ENCODE data around the gene SHC1. TPM values are rescaled to one million over a fixed set of nuclear protein-coding genes. Genes with fewer than 3 reads are reported as not detected.
"Not testable (repeated sequence)": the region's sequence is repeated elsewhere in the genome, so short reads cannot be mapped to it uniquely, and the experiment has no call there.

SHC1 gene
- total RNA-seq, 2 donors from 2014 or later: 88.7 to 102 TPM

DNA sequence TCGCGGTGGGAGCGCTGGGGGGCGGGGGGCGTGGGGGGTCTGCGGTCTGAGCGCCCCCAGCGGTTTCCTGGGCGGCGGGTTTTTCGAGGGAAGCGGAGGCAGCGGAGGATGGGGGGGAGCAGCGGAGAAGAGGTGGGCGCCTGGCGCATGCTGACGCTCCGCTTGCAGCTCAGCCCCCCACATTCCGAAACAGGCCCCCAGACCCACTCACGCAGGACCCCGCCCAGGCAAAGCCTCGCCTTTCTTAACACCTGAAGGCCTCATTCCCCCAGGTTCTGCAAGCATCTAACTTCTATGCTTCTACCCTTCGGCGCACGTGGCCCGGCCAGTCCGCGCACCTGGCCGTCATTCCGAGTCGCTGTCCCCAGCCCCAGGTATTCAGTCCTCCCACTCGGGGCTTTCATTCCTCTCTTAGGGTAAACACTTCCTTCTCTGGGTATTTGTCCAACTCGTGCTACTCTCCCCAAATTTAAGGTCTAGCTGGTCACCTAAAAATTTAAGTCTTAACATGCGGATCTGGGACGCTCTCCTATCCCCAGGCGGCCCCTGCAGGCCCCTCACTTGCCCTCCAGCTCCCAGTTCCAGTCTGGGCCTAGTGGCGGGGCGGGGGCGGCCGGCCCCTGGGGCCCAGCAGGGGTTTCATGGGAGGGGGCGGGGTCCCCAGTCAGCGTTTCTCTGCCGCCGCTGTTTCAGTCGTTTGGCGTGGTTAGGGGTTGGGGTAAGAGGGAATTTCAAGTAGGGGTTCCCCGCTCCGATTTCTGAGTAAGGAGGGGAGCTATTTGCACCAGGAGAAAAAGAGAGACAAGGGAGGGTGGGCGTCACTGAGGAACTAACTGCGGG, 29.2 kb upstream of the SHC1 start:
- no peak for DNase-seq
- ATAC-seq: no peak
- intact Hi-C loops (cut with DNase I): loop anchor here in 1 of 2 donors (2.0 kb wide), 1 partner anchor 25 kb away; the partner anchor contains the start of gene CKS1B

DNA sequence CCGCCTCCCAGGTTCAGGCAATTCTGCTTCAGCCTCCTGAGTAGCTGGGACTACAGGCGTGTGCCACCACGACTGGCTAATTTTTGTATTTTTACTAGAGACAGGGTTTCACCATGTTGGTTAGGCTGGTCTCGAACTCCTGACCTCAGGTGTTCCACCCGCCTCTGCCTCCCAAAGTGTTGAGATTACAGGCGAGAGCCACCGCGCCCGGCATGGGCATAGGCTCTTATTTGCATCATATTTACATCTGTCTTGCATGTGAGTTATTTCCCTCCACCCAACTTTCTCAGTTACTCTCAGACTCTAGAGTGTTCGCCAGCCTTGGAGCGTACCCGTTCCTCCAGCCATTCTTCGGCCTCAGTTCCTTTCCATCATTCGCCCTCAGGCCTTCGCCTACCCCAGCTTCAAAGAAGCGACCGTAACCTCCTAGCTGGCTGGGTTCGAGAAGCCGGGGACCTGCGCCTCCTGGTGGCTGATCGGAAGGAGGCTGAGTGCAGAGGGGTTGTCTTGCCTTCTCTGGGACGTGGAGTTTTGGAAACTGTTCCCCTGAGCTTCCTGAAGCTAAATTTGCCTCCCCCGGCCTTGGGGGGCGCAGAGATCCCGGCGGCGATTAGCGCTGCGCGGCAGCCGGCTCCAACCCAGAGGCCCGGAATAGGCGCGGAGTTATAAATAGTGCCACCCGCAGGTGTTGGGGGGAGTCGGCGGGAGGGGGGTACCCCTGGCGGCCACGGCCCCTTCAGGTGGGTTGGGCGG, 28.4 kb upstream of the SHC1 start:
- peak; percentile 77 for DNase-seq
- ATAC-seq: no peak
- intact Hi-C loops (cut with DNase I): no loop called here

DNA sequence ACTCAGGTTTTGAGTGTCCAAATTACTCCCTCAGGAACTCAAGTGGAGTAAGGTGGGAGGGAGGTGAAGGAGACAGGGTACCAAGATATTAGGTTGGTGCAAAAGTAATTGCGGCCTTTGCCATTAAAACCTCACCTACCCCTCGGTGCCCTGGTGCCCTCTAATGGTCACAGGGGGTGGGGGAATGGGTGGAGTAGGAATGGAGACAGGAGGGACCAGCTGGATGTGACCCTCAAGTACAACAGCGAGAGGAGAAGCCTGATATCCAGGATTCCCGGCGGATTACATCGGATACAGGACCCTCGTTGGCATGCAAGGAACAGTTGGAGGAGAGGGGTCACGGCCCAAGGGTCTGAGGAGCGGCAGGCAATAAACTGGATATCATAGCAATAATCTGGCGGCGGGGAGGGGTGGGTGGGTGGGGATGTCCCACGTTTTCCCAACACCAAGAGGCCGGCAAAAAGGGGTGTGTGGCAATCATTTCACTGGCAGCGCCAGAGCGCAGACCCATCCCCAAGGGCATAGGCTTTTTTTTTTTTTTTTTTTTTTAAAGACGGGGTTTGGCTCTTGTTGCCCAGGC, 27.7 kb upstream of the SHC1 start:
- no peak for ATAC-seq
- DNase-seq: peak; percentile 14
- intact Hi-C loops (cut with DNase I): no loop called here

DNA sequence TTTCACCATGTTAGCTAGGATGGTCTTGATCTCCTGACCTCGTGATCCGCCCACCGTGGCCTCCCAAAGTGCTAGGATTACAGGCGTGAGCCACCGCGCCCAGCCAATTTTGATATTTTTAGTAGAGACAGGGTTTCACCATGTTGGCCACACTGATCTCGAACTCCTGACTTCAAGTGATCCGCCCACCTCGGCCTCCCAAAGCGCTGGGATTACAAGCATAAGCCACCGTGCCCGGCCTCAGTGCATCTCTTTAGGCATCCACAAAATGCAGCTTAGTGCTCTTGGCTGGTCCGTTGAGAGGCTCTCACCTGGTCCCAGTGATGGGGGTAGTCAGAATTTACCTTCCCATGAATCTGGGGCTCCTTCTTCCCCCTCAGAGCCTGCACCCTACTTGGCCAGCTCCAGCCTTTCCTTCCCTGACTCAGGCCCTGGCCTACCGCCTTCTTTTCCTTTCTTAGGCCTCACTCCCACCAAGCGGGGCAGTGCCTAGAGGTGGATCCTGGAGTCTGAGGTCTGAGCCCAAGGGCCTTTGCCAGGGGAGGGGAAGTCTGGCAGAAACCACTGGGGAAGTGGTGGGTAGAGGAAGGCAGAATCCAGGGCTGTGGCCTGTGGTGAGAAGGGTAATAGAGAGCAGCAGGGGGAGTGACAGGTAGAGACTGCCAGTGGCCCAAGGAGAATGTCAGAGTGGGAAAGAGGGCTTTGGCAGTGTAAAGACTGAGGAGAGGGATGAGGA, 26.6 kb upstream of the SHC1 start:
- DNase-seq (peak; percentile 22), ATAC-seq (no peak)
- intact Hi-C loops (cut with DNase I): no loop called here

DNA sequence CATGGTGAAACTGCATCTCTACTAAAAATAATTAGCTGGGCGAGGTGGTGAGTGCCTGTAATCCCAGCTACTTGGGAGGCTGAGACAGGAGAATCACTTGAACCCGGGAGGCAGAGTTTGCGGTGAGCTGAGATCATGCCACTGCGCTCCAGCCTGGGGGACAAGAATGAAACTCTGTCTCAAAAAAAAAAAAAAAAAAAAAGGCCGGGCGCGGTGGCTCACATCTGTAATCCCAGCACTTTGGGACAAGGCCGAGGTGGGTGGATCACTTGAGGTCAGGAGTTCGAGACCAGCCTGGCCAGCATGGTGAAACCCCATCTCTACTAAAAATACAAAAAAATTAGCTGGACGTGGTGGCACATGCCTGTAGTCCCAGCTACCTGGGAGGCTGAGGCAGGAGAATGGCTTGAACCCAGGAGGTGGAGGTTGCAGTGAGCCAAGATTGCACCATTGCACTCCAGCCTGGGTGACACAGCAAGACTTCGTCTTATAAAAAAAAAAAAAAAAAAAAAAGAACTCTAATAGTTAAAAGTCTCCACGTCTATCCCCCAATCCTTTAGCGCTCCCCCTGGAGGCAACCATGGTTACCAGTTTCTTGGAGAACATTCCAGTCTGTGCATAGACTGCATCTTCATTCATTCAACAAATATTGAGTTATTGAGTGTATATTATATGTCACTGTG, 24.9 kb upstream of the SHC1 start:
- ATAC-seq; intact Hi-C loops (cut with DNase I): not testable (repeated sequence)
- peak; percentile 65 for DNase-seq

DNA sequence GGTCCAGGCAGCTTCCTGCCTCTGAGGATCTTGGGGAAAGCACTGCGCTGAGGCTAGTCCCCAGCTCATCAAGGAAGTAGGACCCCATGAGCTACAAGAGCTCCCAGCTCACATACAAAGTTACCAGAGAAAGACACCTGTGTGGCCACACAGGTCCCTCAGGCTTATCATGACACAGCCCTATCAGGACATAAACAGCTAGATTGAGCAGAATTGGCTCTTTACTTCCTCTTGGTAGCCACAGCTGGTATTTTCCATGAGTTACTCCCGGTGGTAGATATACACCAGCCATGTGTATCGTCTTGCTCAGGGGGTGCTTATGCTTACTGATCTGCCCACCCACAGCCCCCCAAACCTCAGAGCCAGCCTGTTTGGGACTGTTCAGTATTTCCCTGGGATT, 24.0 kb upstream of the SHC1 start:
- ATAC-seq: no peak
- intact Hi-C loops (cut with DNase I): no loop called here

DNA sequence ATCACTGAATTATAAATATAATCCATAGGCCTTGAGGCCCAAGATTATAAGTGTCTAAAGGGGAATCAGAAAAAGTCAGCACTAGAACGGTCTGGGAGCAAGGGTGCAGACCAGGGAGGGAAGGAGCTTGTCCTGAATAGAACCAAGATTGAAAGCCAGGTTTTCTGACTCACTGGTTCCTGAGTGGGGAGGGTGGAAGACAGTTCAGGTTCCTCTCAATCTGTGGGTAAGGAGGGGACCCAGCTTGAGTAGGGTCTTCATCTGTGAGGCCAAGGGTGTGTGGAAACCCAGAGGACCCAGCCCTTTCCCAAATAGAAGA, 23.7 kb upstream of the SHC1 start:
- DNase-seq (no peak), ATAC-seq (no peak)
- intact Hi-C loops (cut with DNase I): no loop called here

More for the DNA sequence above, 24.0 kb upstream of the SHC1 start:
- no peak for DNase-seq

DNA sequence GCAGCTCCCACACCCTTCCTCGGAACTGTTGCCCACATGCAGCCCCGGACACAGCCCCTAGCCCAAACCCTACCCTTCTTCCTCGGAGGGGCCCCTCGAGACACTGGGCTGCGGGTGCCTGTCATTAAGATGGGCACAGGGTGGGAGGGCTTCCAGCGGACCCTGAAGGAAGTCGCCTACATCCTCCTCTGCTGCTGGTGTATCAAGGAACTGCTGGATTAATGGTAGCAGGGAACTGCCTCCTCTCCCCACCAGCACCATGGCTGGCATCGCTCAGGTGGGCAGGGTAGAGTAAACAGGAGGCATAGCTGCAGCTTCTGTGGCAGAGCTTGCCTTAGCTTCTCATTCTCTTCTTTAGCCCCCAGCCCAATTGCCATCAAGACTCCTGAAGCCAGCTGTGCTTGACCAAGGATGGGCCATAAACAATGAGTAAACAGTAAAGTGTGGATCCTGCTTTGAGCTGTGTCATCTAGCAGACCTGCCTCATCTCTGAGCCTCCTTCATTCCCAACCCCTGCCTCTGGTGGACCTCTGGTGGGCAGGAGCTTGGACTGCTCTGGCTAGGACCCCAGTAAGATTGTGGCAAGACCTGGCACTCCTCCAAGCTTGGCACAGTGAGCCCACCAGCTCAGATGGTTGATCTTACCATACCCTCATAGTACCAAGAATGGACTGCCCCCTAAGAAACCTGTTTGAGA, 23.2 kb upstream of the SHC1 start, which contains the start of gene LENEP:
Gene LENEP (plus strand): TSS at position 15 of the 697 bp plus-strand sequence. CDS start 22 bp downstream, at position 37.
- intact Hi-C loops (cut with DNase I): no loop called here
- ATAC-seq: no peak
- DNase-seq: no peak

DNA sequence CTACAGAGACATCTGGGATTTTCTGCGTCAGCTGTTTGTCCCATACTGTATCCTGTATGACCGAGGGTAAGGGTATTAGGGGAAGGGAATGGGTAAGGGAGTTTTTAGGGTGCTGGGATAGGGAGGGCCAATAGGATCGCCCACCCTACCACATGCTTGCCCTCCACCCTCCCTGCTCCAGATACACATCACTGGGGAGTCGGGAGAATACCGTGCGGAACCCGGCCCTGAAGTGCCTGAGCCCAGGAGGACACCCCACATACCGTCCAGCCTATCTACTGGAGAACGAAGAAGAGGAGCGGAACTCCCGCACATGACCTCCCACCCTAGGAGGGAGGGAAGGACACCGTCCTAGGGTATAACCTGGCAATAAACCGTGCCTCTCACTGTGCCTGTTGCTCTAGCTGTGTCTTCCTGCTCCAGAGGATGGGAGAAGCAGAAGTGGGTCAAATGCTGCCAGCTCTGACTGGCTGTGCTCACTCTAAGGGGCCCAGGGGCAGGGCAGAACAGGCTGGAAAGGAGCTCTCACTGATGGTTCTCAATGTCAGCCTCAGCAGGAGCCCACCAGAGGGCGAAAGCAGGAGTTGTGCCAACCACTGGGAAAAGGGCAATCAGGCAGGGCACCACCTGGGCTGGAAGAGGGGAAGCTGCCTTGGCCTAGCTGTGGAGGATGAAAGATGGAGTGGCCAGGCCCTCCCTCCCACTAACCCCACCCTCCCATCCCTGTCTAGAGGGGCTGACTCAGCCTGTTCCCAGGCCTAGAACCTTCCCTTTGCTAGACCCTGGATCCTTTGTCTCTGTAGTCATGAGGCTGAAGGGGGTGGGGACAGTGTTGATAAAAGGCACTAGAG, 22.4 kb upstream of the SHC1 start:
- no peak for ATAC-seq
- intact Hi-C loops (cut with DNase I): no loop called here
- no peak for DNase-seq

DNA sequence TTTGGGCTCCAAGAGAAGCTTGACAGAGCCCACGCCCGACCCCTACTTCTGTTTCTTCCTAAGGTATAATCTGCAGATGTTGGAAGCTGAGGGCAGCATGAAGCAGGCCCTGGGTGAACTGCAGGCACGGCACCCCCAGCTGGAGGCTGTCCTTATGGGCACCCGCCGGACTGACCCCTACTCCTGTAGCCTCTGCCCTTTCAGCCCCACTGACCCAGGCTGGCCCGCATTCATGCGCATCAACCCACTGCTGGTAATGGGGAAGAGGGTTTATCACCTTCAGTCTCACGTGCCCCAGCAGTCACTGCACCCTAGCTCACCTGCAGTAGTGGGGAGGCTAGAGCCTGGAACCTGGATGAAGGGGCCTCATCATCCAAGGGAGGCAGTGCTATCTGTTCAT, 19.7 kb upstream of the SHC1 start:
- intact Hi-C loops (cut with DNase I): no loop called here
- DNase-seq (no peak), ATAC-seq (no peak)

DNA sequence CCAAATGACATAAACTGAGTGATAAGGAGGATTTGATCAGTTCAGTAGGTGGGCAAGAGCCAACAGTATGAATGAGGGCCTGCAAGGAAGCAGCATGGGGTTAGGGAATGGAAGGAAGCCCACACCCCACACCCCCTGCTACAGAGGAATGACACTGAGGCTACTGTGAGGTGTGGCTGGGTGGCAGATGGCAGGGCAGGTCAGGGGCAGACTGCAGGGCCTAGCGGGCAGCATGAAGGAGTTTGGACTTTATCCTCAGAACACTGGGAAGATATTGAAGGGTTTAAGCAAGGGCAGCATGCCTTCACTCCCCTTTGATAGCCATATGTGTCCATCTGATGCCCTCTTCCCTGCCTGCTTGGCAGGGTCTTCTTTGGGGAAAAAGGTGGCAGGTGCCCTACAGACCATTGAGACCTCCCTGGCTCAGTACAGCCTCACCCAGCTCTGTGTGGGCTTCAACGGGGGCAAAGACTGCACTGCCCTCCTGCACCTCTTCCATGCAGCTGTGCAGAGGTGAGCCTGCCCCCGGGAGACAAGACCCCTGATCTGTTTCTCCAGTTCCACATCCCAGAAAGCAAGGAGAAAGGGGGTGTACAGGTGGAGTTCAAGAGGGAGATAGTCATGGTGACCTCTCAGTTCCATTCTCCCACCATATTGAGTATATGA, 18.8 kb upstream of the SHC1 start:
- intact Hi-C loops (cut with DNase I): no loop called here
- ATAC-seq (no peak), DNase-seq (no peak)

DNA sequence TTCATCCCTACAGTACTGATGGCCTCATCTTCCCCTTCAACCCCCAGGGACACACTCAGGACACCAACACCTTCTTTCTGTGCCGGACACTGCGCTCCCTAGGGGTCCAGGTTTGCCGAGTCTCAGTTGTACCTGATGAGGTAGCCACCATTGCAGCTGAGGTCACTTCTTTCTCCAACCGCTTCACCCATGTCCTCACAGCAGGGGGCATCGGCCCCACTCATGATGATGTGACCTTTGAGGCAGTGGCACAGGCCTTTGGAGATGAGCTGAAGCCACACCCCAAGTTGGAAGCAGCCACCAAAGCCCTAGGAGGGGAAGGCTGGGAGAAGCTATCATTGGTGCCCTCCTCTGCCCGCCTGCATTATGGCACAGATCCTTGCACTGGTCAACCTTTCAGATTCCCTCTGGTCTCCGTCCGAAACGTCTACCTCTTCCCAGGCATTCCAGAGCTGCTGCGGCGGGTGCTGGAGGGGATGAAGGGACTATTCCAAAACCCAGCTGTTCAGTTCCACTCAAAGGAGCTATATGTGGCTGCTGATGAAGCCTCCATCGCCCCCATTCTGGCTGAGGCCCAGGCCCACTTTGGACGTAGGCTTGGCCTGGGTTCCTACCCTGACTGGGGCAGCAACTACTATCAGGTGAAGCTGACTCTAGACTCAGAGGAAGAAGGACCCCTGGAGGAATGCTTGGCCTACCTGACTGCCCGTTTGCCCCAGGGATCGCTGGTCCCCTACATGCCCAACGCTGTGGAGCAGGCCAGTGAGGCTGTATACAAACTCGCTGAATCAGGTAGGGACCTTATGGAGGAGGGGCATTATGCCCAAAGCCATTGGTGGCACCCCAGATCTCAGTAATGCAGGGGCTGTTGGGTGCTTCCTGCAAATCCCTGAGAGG, 17.8 kb upstream of the SHC1 start:
- ATAC-seq: no peak
- intact Hi-C loops (cut with DNase I): no loop called here
- DNase-seq: no peak

DNA sequence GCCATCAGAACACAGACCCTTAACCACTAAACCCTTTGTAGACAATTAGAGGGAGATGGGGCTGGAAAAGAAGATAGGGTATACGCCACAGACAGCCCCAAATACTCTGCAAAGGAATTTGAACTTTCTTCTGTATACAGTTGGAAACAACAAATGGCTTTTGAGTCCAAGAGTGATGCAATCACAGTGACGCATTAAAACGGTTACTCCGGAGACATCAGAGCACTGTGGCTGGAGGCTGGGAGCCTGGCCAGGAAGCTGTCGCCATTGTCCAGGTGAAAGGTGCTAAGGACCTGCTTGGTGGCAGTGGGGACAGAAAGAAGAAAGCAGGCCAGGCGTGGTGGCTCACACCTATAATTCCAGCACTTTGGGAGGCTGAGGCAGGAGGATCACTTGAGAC, 16.8 kb upstream of the SHC1 start:
- ATAC-seq: no peak
- intact Hi-C loops (cut with DNase I): no loop called here
- no peak for DNase-seq

DNA sequence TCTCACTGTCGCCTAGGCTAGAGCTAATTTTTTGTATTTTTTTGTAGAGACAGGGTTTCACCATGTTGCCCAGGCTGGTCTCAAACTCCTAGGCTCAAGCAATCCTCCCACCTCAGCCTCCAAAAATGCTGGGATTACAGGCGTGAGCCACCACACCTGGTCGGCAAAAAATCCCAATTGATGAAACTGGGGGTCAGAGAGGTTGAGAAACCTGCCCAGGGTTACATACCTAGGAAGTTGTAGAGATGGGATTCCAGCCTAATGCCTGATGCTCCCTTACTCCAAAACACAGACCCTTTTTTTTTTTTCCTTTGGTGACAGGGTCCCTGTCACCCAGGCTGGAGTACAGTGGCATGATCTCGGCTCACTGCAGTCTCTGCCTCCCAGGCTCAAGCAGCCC, 16.2 kb upstream of the SHC1 start:
- DNase-seq; ATAC-seq; intact Hi-C loops (cut with DNase I): not testable (repeated sequence)

DNA sequence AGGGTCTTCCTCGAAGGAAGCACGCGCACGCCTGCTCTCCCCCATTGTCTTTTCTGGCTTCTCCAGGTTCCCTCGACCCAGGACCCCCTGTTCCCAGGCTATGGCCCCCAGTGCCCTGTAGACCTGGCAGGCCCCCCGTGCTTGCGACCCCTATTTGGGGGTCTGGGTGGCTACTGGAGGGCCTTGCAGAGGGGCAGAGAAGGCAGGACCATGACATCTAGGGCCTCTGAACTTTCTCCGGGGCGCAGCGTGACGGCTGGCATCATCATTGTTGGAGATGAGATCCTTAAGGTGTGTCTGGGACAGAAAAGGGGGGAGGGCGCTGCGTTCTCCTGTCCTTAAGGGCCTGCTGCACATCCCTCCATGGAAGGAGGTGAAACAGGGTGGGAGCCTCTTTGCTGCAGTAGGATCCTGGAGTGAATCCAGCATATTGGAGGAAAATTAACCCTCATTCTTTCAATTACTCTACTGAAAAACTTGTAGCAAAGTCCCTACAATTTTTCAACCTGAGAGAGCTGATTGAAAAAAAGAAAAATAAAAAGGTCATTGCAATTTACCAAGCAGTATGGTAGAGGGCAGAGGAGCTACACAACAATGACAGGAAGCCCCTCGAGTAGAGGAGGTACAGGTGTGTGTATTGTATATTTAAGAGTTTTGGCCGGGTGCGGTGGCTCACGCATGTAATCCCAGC, 13.4 kb upstream of the SHC1 start:
- intact Hi-C loops (cut with DNase I): no loop called here
- no peak for DNase-seq

More for the DNA sequence above, 13.4 kb upstream of the SHC1 start:
- no peak for ATAC-seq
